Measurements from ENCODE around the gene ST6GALNAC4.

ST6GALNAC4 gene

GRCh38 chr9:127892831-127893230, 24.0 kb downstream of the ST6GALNAC4 start:
- DNase-seq (ENCODE audit: low spot score): no peak
- TF ChIP-seq CTCF (IDR thresholded peaks at IDR 0.05; ENCODE audit: borderline replicate concordance, control extremely low read depth, extremely low read depth, insufficient read depth, missing control alignments): no peak
- in situ Hi-C loops (cut with MboI; ENCODE audit: low sequenced_read_pairs, unreplicated experiment): no loop called here

- DNase-seq (ENCODE audit: low spot score): no peak
- in situ Hi-C loops (cut with MboI; ENCODE audit: low sequenced_read_pairs, unreplicated experiment): no loop called here
- no peak for TF ChIP-seq CTCF (IDR thresholded peaks at IDR 0.05; ENCODE audit: borderline replicate concordance, control extremely low read depth, extremely low read depth, insufficient read depth, missing control alignments)
Observed at GRCh38 chr9:127890053-127890452, 26.8 kb downstream of the ST6GALNAC4 start.

DNA sequence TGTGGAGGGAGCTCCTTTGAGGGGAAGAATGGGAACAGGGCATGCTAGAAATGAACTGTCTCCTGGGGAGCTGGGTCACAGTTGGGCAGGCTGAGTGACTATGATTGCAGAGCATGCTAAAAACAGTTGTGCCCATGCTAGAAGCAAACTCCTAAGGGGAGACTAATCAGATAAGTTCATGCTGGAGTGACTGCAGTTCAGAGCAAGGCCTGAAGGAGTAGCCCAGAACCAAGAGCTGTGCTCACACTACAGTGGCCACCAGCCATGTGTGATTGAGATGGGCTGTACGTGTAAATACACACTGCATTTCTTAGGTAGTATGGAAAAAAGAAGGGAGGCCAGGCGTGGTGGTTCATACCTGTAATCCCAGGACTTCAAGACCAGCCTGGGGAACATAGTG, 29.0 kb downstream of the ST6GALNAC4 start:
- in situ Hi-C loops (cut with MboI; ENCODE audit: low sequenced_read_pairs, unreplicated experiment): no loop called here
- TF ChIP-seq CTCF (IDR thresholded peaks at IDR 0.05; ENCODE audit: borderline replicate concordance, control extremely low read depth, extremely low read depth, insufficient read depth, missing control alignments): no peak
- DNase-seq (ENCODE audit: low spot score): no peak

DNA sequence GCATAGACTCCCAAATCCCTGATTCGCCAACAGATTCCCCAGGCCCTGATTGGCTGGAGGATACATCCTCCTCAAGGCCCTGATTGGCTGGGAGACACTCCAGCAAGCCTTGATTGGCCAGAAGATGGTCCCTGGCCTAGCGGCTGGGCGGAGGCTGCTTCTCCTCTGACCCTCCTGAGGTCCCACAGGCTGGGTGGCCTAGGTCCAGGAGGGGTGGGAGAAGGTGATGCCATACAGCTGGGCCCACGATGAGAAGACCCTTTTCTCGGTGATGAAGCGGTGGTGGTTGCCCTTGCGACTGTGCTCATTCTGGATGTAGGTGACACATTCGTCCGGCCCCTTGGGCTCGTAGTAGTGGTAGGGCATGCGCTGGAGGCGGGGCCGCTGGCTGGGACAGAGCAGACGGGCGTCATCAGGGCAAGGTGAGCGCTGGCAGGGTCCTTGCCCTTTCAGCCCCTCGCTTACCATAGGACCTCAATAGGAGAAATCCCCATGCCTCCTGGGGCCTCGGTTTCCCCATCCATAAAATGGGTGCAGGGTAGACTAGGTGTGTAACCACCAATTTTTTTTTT, 30.4 kb downstream of the ST6GALNAC4 start:
- no peak for DNase-seq (ENCODE audit: low spot score)
- TF ChIP-seq CTCF (IDR thresholded peaks at IDR 0.05; ENCODE audit: borderline replicate concordance, control extremely low read depth, extremely low read depth, insufficient read depth, missing control alignments): no peak
- in situ Hi-C loops (cut with MboI; ENCODE audit: low sequenced_read_pairs, unreplicated experiment): no loop called here

GRCh38 chr9:127885508-127886281, 31.1 kb downstream of the ST6GALNAC4 start:
- DNase-seq (ENCODE audit: low spot score): no peak
- in situ Hi-C loops (cut with MboI; ENCODE audit: low sequenced_read_pairs, unreplicated experiment): no loop called here
- no peak for TF ChIP-seq CTCF (IDR thresholded peaks at IDR 0.05; ENCODE audit: borderline replicate concordance, control extremely low read depth, extremely low read depth, insufficient read depth, missing control alignments)

- in situ Hi-C loops (cut with MboI; ENCODE audit: low sequenced_read_pairs, unreplicated experiment): no loop called here
- TF ChIP-seq CTCF (IDR thresholded peaks at IDR 0.05; ENCODE audit: borderline replicate concordance, control extremely low read depth, extremely low read depth, insufficient read depth, missing control alignments): no peak
- DNase-seq (ENCODE audit: low spot score): no peak
Observed at GRCh38 chr9:127884976-127885490, 31.8 kb downstream of the ST6GALNAC4 start.

Data from GM13976 (cell line).